Measurements from ENCODE around the gene KLHL29.
"Not testable (repeated sequence)": the region's sequence is repeated elsewhere in the genome, so short reads cannot be mapped to it uniquely, and the experiment has no call there.

The KLHL29 gene

GRCh38 chr2:23384551-23385343, at the start of gene KLHL29:
KLHL29 (plus strand) TSS chr2:23385179; CDS start chr2:23562197, 177,018 bp downstream.
- peak; percentile 96 for DNase-seq

DNA sequence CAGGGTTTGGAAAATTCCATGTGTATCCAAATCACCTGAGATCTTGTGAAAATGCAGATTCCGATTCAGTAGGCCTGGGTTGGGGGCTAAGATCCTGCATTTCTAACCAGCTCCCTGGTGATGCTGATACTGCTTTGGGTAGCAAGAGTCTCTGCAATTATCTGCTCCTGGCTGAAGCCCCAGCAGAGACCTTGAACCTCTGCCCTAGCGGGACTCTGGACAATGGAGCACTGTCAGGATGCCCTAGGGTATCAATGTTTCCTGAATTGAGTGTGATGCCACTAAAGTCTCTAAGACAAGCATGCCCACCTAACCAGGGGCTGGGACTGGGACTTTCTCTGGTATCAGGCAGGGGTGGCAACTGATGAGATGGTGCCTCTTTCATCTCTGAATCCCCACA, 49.4 kb upstream of the KLHL29 start:
- DNase-seq, result no peak

DNA sequence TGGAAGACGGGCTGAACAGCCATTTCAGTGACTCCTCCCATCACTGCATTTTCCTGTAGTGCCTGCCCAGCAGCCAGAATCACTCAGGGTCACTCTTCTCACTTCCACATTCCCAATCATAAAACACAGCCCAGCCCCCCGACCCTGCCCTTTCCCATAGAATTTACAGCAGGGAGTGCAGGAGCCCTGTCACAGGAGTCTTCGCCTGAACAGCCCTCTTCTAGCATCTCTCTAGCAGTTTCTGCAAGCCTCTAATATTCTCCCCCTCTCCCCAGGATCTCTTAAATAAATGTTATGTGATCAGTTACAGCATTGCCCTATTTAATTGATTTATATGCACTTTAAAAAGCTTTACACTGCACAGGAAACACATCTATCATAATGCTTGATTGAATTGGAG, 42.9 kb upstream of the KLHL29 start:
- DNase-seq, result no peak

DNA sequence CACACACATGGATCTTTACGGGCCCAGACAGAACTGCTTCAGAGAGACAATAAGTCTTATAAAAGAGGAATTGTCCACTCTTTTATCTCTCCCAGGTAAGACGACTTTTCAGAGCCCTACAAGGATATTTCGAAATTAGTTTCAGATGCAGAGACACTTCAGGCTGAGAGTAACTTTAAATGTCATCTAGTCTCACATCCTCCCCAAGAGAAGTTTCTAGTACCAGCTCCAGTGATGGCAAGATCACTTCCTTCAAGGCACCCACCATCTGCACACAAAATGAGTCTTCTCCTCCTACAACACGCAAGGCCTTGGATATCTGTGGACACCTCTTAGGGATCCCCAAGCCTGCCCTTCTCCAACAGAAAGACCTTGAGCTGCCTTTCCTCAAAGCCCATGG, 39.0 kb upstream of the KLHL29 start:
- DNase-seq, result no peak

- DNase-seq, result no peak
Measured at GRCh38 chr2:23346781-23347180, 38.2 kb upstream of the KLHL29 start.

DNA sequence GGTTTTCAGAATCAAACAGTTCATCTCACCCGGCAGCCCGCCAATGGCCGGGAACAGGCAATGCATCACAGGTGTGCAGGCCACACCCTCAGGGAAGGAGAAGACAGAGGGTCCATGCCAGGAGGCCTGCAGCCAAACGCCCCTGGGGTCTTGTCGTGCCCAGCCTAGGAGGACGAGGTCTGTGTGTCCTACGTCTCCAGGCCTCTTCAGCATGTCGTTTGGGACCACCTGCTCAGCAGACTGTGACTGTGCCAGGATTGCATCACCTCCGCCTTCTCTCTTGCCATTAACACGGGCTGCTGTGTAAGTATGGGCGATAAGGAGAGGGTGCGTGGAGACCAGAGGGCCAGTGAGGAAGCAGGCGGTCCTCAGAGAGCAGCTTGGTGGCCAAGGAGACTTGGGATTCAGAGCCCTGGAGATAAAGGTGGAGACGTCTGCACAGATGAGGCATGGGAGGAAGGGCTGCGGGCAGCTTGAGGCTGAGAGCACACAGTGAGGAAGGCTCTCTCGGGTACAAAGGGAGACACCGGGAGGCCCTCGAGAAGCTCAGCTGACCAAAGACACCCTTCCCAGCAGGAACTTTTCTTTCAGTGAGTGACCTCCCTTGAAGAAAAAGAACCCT, 37.4 kb upstream of the KLHL29 start:
- DNase-seq, result no peak

GRCh38 chr2:23348093-23348481, 36.9 kb upstream of the KLHL29 start:
- DNase-seq, result not testable (repeated sequence)

- no peak for DNase-seq
Measured at GRCh38 chr2:23349508-23349907, 35.5 kb upstream of the KLHL29 start.

- no peak for DNase-seq
Measured at GRCh38 chr2:23350041-23350791, 34.8 kb upstream of the KLHL29 start.

- DNase-seq, result no peak
Measured at GRCh38 chr2:23350792-23351355, 34.1 kb upstream of the KLHL29 start.

DNA sequence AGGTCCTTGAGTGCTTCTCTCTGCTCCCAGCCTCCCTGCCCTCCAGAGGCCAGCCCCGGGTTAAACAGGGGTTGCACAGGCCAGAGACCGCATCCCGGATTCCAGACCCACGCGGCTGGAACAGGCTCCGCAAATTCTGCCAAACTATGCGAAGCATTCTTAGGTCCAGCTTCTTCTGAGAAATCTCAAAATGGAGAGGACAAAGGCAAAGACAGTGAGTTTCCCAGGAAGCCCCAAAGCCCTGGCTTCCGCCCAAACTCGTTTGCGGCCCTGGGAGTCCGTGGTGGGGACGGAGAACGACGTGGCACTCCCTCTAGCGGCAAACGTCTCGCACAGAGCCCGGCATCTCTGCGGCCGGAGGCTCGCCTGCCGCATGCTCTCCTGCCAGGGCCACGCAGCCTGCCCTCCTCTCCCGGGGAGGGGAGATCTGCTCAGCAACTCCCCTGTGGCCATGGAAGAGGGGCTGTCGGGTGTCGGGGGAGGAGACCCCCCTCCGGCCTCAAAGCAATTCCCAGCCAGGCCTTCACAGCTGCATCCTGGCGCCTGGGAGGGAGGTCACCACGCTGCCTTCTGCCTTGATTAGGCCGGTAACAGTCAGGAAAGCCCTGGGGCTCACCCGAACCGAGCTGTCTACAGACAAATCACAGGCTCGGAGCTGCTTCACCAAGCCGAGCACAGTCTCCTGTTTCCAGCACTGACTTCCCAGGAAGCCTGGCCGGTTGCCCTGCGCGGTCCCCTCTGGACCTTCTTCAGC, 33.4 kb upstream of the KLHL29 start:
- DNase-seq, result peak; percentile 90

DNA sequence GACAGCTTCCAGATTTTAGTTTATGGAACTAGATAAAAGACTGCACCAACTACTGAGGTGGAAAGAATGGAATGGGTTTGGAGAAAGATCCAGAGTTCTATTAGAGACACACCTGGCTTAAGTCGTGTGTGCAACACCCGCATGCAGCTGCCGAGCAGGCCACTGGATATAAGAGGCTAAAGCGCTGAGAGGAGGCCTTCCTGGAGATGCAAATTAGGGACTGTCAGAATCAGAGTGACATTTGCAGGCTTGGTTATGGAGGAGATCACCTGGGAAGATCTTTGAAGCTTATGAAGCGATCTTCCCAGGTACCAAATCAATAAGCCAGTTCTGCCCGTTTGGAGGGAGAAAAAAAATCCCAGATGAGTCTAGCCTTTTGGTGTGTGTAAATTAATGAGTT, 30.4 kb upstream of the KLHL29 start:
- DNase-seq, result no peak

DNA sequence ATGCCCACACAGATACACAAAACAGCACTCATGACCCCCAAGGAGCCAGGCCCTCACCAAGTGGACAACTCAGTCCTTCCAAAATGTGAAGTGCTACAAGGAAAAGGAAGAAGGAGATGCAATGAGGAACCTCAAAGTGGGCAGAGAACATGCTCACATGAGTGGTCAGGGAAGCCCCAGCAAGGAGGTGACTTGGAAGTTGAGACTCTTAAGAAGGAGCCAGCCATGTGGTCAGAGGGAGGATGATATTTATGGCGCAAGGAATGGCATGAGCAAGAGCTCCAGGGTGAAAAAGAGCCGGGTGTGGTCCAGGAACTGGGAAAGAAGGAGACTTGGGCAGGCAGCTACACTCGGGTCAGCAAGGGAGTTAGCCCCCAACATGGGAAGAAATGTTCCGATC, 30.0 kb upstream of the KLHL29 start:
- no peak for DNase-seq

DNA sequence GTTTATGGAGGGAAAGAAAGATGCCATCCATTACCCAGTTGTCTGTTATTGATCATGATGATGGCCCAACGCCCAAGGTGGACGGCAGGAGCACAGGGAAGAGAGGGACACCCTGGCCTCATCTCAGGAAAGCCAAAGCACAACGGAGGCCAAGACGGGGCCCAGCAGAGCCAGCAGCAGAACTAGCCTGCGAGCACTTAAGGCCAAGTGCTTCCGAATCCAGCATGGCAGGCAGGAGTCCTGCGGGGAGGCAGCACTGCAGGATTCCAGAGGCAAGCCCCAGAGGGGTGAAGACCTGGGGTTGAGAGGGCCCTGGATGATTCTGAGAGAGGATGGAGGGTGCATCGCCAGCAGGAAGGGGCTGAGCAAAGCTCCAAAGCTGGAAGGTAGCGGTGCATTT, 28.3 kb upstream of the KLHL29 start:
- DNase-seq, result no peak

GRCh38 chr2:23359631-23360567, 25.1 kb upstream of the KLHL29 start:
- DNase-seq, result no peak

GRCh38 chr2:23360571-23361125, 24.3 kb upstream of the KLHL29 start:
- no peak for DNase-seq

- no peak for DNase-seq
Measured at GRCh38 chr2:23361152-23361551, 23.8 kb upstream of the KLHL29 start.

- no peak for DNase-seq
Measured at GRCh38 chr2:23363268-23363667, 21.7 kb upstream of the KLHL29 start.

DNA sequence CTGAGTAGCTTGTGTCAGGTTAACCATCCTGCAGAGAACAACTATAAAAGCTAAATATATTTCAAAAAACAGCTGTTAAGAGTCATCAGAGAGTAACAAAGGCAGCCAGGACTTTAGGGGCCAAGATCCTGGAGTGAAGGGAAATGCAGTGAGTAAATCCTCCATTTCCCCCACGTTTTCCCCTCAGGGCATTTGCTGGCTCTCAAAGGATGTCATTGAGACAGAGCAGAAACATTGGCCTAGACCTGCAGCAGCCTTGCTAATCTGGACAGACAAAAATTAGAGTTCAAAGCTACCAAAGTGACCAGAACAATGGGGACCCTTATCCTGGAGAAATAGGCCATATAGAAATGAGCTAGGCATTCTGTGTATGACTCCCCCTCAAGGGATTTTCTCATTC, 21.1 kb upstream of the KLHL29 start:
- DNase-seq, result no peak

- DNase-seq, result no peak
Measured at GRCh38 chr2:23366720-23367119, 18.3 kb upstream of the KLHL29 start.

DNA sequence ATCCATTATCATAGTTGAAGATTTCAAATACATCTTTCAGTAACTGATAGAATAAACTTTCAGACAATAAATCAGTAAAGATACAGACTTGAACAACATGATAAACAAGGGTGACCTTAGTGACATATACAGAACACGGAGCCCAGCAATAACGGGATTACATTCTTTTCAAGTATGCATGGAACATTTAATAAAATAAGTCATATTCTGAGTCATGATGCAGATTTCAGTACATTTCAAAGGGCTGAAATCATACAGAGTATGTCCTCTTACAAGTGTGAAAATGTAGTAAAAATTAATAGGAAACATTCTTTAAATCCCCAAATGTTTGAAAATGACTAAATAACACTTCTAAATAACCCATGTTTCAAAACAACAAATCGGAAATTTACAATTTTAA, 17.2 kb upstream of the KLHL29 start:
- DNase-seq, result no peak
